Ovary (tissue), 3 donors: ENCODE measurements around the gene GTSF1L.

Experiments
- EP300 ChIP-seq: sonication (generic); formaldehyde crosslinking; IDR thresholded peaks from one replicate; pipeline ENCODE4 v1.6.1; 2017; ENCODE audit warnings: antibody characterized with exemption
- TF ChIP-seq, protein P1 (sequence below), 3 donors: fragments of 450-650 bp in 2 of 3; fragments of 200-600 bp in 1 of 3; IDR thresholded peaks; one replicate each; pipeline versions ENCODE4 v1.5.1 to v1.8.0; 2016 to 2022; ENCODE audit warnings: antibody characterized with exemption in 3 of 3, mild to moderate bottlenecking in 1 of 3
- donor health status: DM: no; HTN: no; CAD: no.

DNA sequence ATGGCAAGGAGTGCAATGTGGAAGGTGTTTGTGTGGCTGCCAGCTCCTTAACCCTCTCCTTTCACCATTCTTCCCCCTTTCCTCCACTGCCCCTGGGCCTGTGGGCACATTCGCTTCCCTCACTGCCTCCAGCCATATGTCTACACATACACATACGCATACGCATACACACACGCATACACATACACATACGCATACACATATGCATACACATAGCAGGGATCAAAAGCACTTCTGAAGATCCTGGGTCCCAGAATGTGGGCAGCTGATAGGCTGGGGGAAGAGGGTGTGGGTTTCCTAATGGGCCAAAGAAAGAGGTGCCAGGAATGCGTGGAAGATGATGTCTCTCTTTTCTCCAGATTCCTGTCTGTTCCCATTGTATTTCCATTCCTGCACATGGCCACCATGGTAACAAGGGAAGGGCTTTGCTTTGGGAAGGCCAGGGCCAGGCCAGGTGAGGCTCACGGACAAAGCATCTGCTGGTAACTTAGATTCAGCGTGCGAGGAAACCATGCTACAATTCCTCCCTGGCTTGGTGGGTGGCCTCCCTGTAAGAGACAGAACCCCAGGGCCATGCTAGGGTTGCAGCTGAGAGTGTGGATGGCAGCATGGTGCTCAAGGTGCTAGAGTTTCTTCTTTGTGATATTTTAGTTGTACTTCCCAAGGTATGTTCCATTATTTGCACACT lies 44.8 kb upstream of the GTSF1L start:
- TF ChIP-seq, protein P1, sequence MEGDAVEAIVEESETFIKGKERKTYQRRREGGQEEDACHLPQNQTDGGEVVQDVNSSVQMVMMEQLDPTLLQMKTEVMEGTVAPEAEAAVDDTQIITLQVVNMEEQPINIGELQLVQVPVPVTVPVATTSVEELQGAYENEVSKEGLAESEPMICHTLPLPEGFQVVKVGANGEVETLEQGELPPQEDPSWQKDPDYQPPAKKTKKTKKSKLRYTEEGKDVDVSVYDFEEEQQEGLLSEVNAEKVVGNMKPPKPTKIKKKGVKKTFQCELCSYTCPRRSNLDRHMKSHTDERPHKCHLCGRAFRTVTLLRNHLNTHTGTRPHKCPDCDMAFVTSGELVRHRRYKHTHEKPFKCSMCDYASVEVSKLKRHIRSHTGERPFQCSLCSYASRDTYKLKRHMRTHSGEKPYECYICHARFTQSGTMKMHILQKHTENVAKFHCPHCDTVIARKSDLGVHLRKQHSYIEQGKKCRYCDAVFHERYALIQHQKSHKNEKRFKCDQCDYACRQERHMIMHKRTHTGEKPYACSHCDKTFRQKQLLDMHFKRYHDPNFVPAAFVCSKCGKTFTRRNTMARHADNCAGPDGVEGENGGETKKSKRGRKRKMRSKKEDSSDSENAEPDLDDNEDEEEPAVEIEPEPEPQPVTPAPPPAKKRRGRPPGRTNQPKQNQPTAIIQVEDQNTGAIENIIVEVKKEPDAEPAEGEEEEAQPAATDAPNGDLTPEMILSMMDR (IDR thresholded peaks at IDR 0.05), result no peak
- no peak for TF ChIP-seq EP300
